Mucosa of descending colon (tissue), 3 donors: Measurements from ENCODE around the gene CCDC51. TPM values are rescaled to one million over a fixed set of nuclear protein-coding genes. Genes with fewer than 3 reads are reported as not detected.
A peak's percentile ranks its signal among the peaks of the same experiment; 100 is the strongest.

Experiments
- ATAC-seq: fragments of 200-7000 bp; cut with Tn5 transposase; one replicate; pipeline ENCODE4 v1.9.1; 2020; ENCODE audit warnings: mild to moderate bottlenecking, moderate library complexity
- DNase-seq, 3 donors: peaks; one replicate each; pipeline ENCODE4 v3.0.0-alpha.2; 2020
- H3K36me3 ChIP-seq: fragments of 200-600 bp; one replicate; pipeline ENCODE4 v1.8.0; 2021; ENCODE audit warnings: low read depth, mild to moderate bottlenecking
- H3K4me1 ChIP-seq: fragments of 200-600 bp; one replicate; pipeline ENCODE4 v1.8.0; 2021; ENCODE audit warnings: low read depth, mild to moderate bottlenecking
- H3K4me3 ChIP-seq: fragments of 200-600 bp; one replicate; pipeline ENCODE4 v1.8.0; 2021; ENCODE audit warnings: mild to moderate bottlenecking
- H3K9me3 ChIP-seq: fragments of 200-600 bp; one replicate; pipeline ENCODE4 v1.8.0; 2021; ENCODE audit warnings: mild to moderate bottlenecking
- CTCF ChIP-seq: fragments of 200-600 bp; IDR thresholded peaks from one replicate; pipeline ENCODE4 v1.8.0; 2022; ENCODE audit warnings: antibody characterized with exemption, mild to moderate bottlenecking
- intact Hi-C, 2 donors: fragments of 100-400 bp; cut with DNase I in 1 of 2; cut with micrococcal nuclease in 1 of 2; formaldehyde crosslinking; loops; one replicate each; pipeline versions ENCODE4 v1.11.0 to v1.11.1; 2022; cut with DNase I, micrococcal nuclease
- total RNA-seq, 3 donors: library from RNA; stranded (reverse); fragmentation: NEBNext Ultra II Directional in 2 of 3; extraction: Animal tissue kit (Norgen Biotek cat#: 25700) in 2 of 3; gene quantifications; one replicate each; pipeline versions ENCODE4 v1.2.1 to v1.2.4, GENCODE V29; 2021 to 2023
- donor health status: DM: no; HTN: no; CAD: no; lungs with moderate emphysema.
- donor health status: DM: no; HTN: no; CAD: no.
- donor health status: DM: no; HTN: yes; CAD: no.

Gene CCDC51
- total RNA-seq, 3 donors from 2014 or later: 13.0 to 15.3 (median 14.8) TPM

- no peak for TF ChIP-seq CTCF
- H3K4me1 ChIP-seq: peaks cover 17% of the 10 kb centered on the region
- intact Hi-C loops: no loop called here
- no peaks in the 10 kb centered on the region for H3K36me3 ChIP-seq
- DNase-seq: peak in 1 of 3 donors; percentile 39
- H3K9me3 ChIP-seq: no peaks in the 10 kb centered on the region
- peak; percentile 26 for ATAC-seq
- H3K4me3 ChIP-seq: peak overlapping the region; percentile 92
Measured at GRCh38 chr3:48440590-48440958, 655 bp upstream of the CCDC51 start.

- Histone ChIP-seq H3K9me3 (no peaks in the 10 kb centered on the region), H3K4me1 (peaks cover 41% of the 10 kb centered on the region), H3K36me3 (no peaks in the 10 kb centered on the region), H3K4me3 (no peak overlapping the region)
- intact Hi-C loops: loop anchor here (2.0 to 5.0 kb wide), 3 partner anchors 36 to 166 kb away; no protein-coding TSS in a partner anchor
- ATAC-seq: no peak
- no peak for DNase-seq
- no peak for TF ChIP-seq CTCF
Measured at GRCh38 chr3:48437812-48438211, 2.1 kb downstream of the CCDC51 start.

- intact Hi-C loops: loop anchor here (2.0 to 5.0 kb wide), 3 partner anchors 35 to 165 kb away; no protein-coding TSS in a partner anchor
Measured at GRCh38 chr3:48436855-48437254, 3.1 kb downstream of the CCDC51 start.

GRCh38 chr3:48436477-48436787, 3.5 kb downstream of the CCDC51 start:
- intact Hi-C loops: loop anchor here (2.0 to 5.0 kb wide), 3 partner anchors 34 to 164 kb away; no protein-coding TSS in a partner anchor
- TF ChIP-seq CTCF: no peak

More at GRCh38 chr3:48436855-48437254, 3.1 kb downstream of the CCDC51 start:
- Histone ChIP-seq H3K9me3 (no peaks in the 10 kb centered on the region), H3K4me1 (peaks cover 41% of the 10 kb centered on the region), H3K4me3 (no peak overlapping the region), H3K36me3 (no peaks in the 10 kb centered on the region)
- no peak for DNase-seq
- TF ChIP-seq CTCF: no peak
- no peak for ATAC-seq

GRCh38 chr3:48435774-48436476, 4.0 kb downstream of the CCDC51 start:
- intact Hi-C loops: loop anchor here (2.0 to 5.0 kb wide), 3 partner anchors 34 to 164 kb away; no protein-coding TSS in a partner anchor
- no peak overlapping the region for H3K4me3 ChIP-seq
- H3K9me3 ChIP-seq: no peaks in the 10 kb centered on the region
- peak; percentile 68 for ATAC-seq
- peak; percentile 86 to 93 (median 89) for DNase-seq
- peaks cover 38% of the 10 kb centered on the region for H3K4me1 ChIP-seq
- TF ChIP-seq CTCF: peak; percentile 95
- no peaks in the 10 kb centered on the region for H3K36me3 ChIP-seq

More at GRCh38 chr3:48436477-48436787, 3.5 kb downstream of the CCDC51 start:
- Histone ChIP-seq H3K4me3 (no peak overlapping the region), H3K9me3 (no peaks in the 10 kb centered on the region), H3K4me1 (peaks cover 41% of the 10 kb centered on the region), H3K36me3 (no peaks in the 10 kb centered on the region)
- ATAC-seq (no peak), DNase-seq (peak in 1 of 3 donors; percentile 50)
